HCT116 (cell line): ENCODE data around the gene ERGIC2. TPM values are rescaled to one million over a fixed set of nuclear protein-coding genes. Genes with fewer than 3 reads are reported as not detected.

Experiments used
- ATAC-seq: fragments of 200-7000 bp; cut with Tn5 transposase; 2 replicates; pipeline ENCODE4 v1.9.1; 2020; ENCODE audit warnings: mild to moderate bottlenecking, moderate library complexity
- BruUV-seq: library from RNA; stranded (reverse); fragments of 400-500 nt; replicated peaks from 2 replicates; lab custom pipeline; 2021; lab: Mats Ljungman, UMichigan
- CTCF ChIA-PET: fragments of 300-600 bp; sonication (Branson Sonifier 250); formaldehyde crosslinking; loops from one replicate; lab custom pipeline; 2021; ENCODE audit warnings: antibody characterized with exemption; lab: Charles Lee
- POLR2A ChIA-PET: fragments of 300-600, 350-600 bp; sonication (Branson Sonifier 250); formaldehyde crosslinking; loops from one replicate; lab custom pipeline; 2021; ENCODE audit warnings: antibody characterized with exemption; lab: Charles Lee
- RAD21 ChIA-PET, 2 experiments: fragments of 300-600 bp; sonication (Branson Sonifier 250); formaldehyde crosslinking; loops; one replicate each; lab custom pipeline; 2023; ENCODE audit warnings: low total read pairs in 2 of 2; ENCODE audit not compliant: uncharacterized antibody in 2 of 2, unreplicated experiment in 2 of 2, low non-redundant PET in 1 of 2; lab: Charles Lee
- DNase-seq: peaks from one replicate; pipeline ENCODE4 v3.0.0-alpha.2; 2010; ENCODE audit warnings: low read depth, low spot score
- H2AFZ ChIP-seq: fragments of 200-600 bp; shearing (Covaris generic), sonication (generic); 2 replicates; pipeline ENCODE4 v1.6.1; 2017; ENCODE audit warnings: low read depth, mixed run types, mixed read lengths, antibody characterized with exemption, low read length; ENCODE audit not compliant: poor library complexity, severe bottlenecking
- H3K27ac ChIP-seq: 2 replicates; pipeline ENCODE4 v1.5.1; 2012; ENCODE audit warnings: low read depth, low read length
- H3K27me3 ChIP-seq: fragments of 200-600 bp; sonication (generic); 2 replicates; pipeline ENCODE4 v1.6.1; 2016; ENCODE audit warnings: mixed run types, low read length, mixed read lengths; ENCODE audit not compliant: insufficient read depth
- H3K36me3 ChIP-seq, 2 experiments: fragments of 200-500 bp in 1 of 2; fragments of 200-600 bp in 1 of 2; sonication (Bioruptor generic) in 1 of 2; sonication (generic) in 1 of 2; 2 replicates each; pipeline versions ENCODE4 v1.5.1 to v1.6.1; 2014 to 2016; ENCODE audit warnings: low read length in 2 of 2, inconsistent platforms in 1 of 2, mixed read lengths in 1 of 2, mixed run types in 1 of 2; ENCODE audit not compliant: insufficient read depth in 2 of 2, control insufficient read depth in 1 of 2
- H3K4me1 ChIP-seq, 2 experiments: fragments of 200-600 bp in 1 of 2; sonication (generic) in 1 of 2; 2 replicates each; pipeline versions ENCODE4 v1.5.1 to v1.6.1; 2012 to 2017; ENCODE audit warnings: low read length in 2 of 2, inconsistent platforms in 1 of 2, mild to moderate bottlenecking in 1 of 2, mixed read lengths in 1 of 2, mixed run types in 1 of 2, moderate library complexity in 1 of 2; ENCODE audit not compliant: insufficient read depth in 2 of 2, control insufficient read depth in 1 of 2
- H3K4me2 ChIP-seq: fragments of 200-600 bp; sonication (generic); 2 replicates; pipeline ENCODE4 v1.6.1; 2017; ENCODE audit warnings: mixed run types, low read length, mixed read lengths
- H3K4me3 ChIP-seq, 2 experiments: fragments of 200-600 bp in 1 of 2; sonication (generic) in 1 of 2; replicated peaks in 1 of 2; 2 replicates each; pipeline ENCODE4 v1.5.1; 2011 to 2016; ENCODE audit warnings: low read length in 2 of 2, control low read depth in 1 of 2, low read depth in 1 of 2, mild to moderate bottlenecking in 1 of 2, mixed read lengths in 1 of 2, mixed run types in 1 of 2
- H3K79me2 ChIP-seq: fragments of 200-600 bp; sonication (generic); 2 replicates; pipeline ENCODE4 v1.6.1; 2017; ENCODE audit warnings: mild to moderate bottlenecking, mixed run types, low read length, moderate library complexity, mixed read lengths; ENCODE audit not compliant: insufficient read depth
- H3K9ac ChIP-seq: fragments of 200-600 bp; sonication (generic); 2 replicates; pipeline ENCODE4 v1.6.1; 2016; ENCODE audit warnings: low read length, mixed read lengths
- H3K9me2 ChIP-seq: fragments of 200-600 bp; sonication (generic), shearing (Covaris generic); 2 replicates; pipeline ENCODE4 v1.6.1; 2017; ENCODE audit warnings: mixed run types, mild to moderate bottlenecking, moderate library complexity; ENCODE audit not compliant: insufficient read depth
- H3K9me3 ChIP-seq, 2 experiments: fragments of 200-500 bp in 1 of 2; fragments of 200-600 bp in 1 of 2; sonication (Bioruptor generic) in 1 of 2; sonication (generic) in 1 of 2; 2 replicates each; pipeline ENCODE4 v1.6.1; 2014 to 2017; ENCODE audit warnings: low read length in 2 of 2, mixed read lengths in 2 of 2, inconsistent platforms in 1 of 2, low read depth in 1 of 2, mild to moderate bottlenecking in 1 of 2, mixed run types in 1 of 2, moderate library complexity in 1 of 2; ENCODE audit not compliant: control insufficient read depth in 1 of 2, insufficient read depth in 1 of 2
- H4K20me1 ChIP-seq: fragments of 200-600 bp; sonication (generic), shearing (Covaris generic); 2 replicates; pipeline ENCODE4 v1.6.1; 2017; ENCODE audit warnings: mixed run types, mild to moderate bottlenecking, moderate library complexity; ENCODE audit not compliant: insufficient read depth
- CEBPB ChIP-seq: IDR thresholded peaks from 2 replicates; pipeline ENCODE4 v1.6.1; 2012; ENCODE audit warnings: low read depth
- EGR1 ChIP-seq: IDR thresholded peaks from 2 replicates; pipeline ENCODE4 v1.6.1; 2012; ENCODE audit warnings: low read depth
- EZH2phosphoT487 ChIP-seq: fragments of 200-600 bp; IDR thresholded peaks from 2 replicates; pipeline ENCODE4 v1.6.1; 2018; ENCODE audit warnings: antibody characterized with exemption, borderline replicate concordance
- FOSL1 ChIP-seq: IDR thresholded peaks from 2 replicates; pipeline ENCODE4 v1.6.1; 2012; ENCODE audit warnings: low read depth
- JUND ChIP-seq: IDR thresholded peaks from 2 replicates; pipeline ENCODE4 v1.6.1; 2012
- SIN3A ChIP-seq: IDR thresholded peaks from 2 replicates; pipeline ENCODE4 v1.6.1; 2012; ENCODE audit warnings: low read depth
- SP1 ChIP-seq: IDR thresholded peaks from 2 replicates; pipeline ENCODE4 v1.6.1; 2012; ENCODE audit warnings: low read depth
- SRF ChIP-seq: IDR thresholded peaks from 2 replicates; pipeline ENCODE4 v1.6.1; 2012; ENCODE audit warnings: low read depth
- TCF7L2 ChIP-seq: IDR thresholded peaks from 2 replicates; pipeline ENCODE4 v1.7.0; 2011; ENCODE audit warnings: borderline replicate concordance, inconsistent platforms; ENCODE audit not compliant: insufficient read depth, insufficient read length; ENCODE audit errors: extremely low read depth
- YY1 ChIP-seq: IDR thresholded peaks from 2 replicates; pipeline ENCODE4 v1.6.1; 2011; ENCODE audit warnings: low read length, low read depth, moderate library complexity, mild to moderate bottlenecking; ENCODE audit not compliant: insufficient replicate concordance; ENCODE audit errors: extremely low read depth
- ZFX ChIP-seq: fragments of 450-650 bp; IDR thresholded peaks from 2 replicates; pipeline ENCODE4 v1.6.1; 2017
- ZNF274 ChIP-seq: fragments of 200-500 bp; sonication (Bioruptor generic); IDR thresholded peaks from 2 replicates; pipeline ENCODE4 v1.6.1; 2014; ENCODE audit warnings: mild to moderate bottlenecking, low read depth, low read length, inconsistent platforms
- intact Hi-C: fragments of 100-400 bp; cut with micrococcal nuclease; formaldehyde crosslinking; loops from 2 replicates; pipeline ENCODE4 v1.10.0; 2022
- total RNA-seq: library from RNA; stranded (reverse); gene quantifications from one replicate; pipeline ENCODE4 v1.2.1, GENCODE V29; 2021; ENCODE audit not compliant: unreplicated experiment
- TF ChIP-seq, protein P1 (sequence below): IDR thresholded peaks from 2 replicates; pipeline ENCODE4 v1.6.1; 2012
- TF ChIP-seq, protein P2 (sequence below): IDR thresholded peaks from 2 replicates; pipeline ENCODE4 v1.6.1; 2011; ENCODE audit warnings: mild to moderate bottlenecking, low read length, moderate library complexity; ENCODE audit not compliant: insufficient replicate concordance; ENCODE audit errors: extremely low read depth
- TF ChIP-seq, protein P3 (sequence below), 3 experiments: fragments of 200-600 bp in 1 of 3; sonication (generic) in 1 of 3; IDR thresholded peaks in 2 of 3; conservative IDR thresholded peaks in 1 of 3; 2 replicates each; pipeline ENCODE4 v1.5.1; 2012 to 2017; ENCODE audit warnings: low read depth in 2 of 3, low read length in 2 of 3, antibody characterized with exemption in 1 of 3, borderline replicate concordance in 1 of 3, control low read depth in 1 of 3, mild to moderate bottlenecking in 1 of 3, mixed read lengths in 1 of 3, mixed run types in 1 of 3, moderate library complexity in 1 of 3; ENCODE audit not compliant: insufficient read depth in 1 of 3
- TF ChIP-seq, protein P4 (sequence below): IDR thresholded peaks from 2 replicates; pipeline ENCODE4 v1.6.1; 2012

Gene ERGIC2
- total RNA-seq, 1 experiment from 2014 or later, result 71.1 TPM

DNA sequence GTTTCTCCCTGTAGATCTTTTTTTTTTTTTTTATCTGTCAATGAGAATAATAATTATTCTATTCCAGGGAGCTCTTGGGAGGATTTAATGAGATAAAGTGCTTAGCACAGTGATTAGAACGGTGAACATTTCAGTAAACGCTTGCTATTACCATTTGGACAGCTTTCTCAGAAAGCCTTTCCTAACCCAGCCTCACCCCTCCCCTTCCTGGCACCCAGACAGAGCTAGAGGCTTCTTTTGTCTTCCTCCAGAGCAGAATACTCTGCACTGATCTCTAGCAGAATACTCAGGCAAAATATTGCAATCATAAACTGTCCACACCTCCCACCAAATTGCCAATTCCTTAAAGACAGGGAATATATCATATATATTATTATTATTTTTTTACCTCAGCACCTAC, 66.6 kb downstream of the ERGIC2 start:
- ChIA-PET CTCF (no interaction called here), POLR2A (no interaction called here), RAD21 (no interaction called here)
- no peak overlapping the region for H2AFZ ChIP-seq
- H4K20me1 ChIP-seq, result no peaks in the 10 kb centered on the region
- no TSS peak for BruUV-seq
- no peaks in the 10 kb centered on the region for H3K9me3 ChIP-seq
- ATAC-seq, result no peak
- no peaks in the 10 kb centered on the region for H3K36me3 ChIP-seq
- H3K27me3 ChIP-seq, result no peaks in the 10 kb centered on the region
- H3K27ac ChIP-seq, result no peak overlapping the region
- H3K4me3 ChIP-seq, result no peak overlapping the region
- H3K9me2 ChIP-seq, result no peaks in the 10 kb centered on the region
- no peak for DNase-seq
- no peak for TF ChIP-seq ZNF274
- TF ChIP-seq CEBPB, result no peak
- no peak for TF ChIP-seq FOSL1
- no peak overlapping the region for H3K4me2 ChIP-seq
- peaks cover 0 to 15% of the 10 kb centered on the region in 2 experiments; a peak in 2 of 4 replicates for H3K4me1 ChIP-seq
- no peak overlapping the region for H3K9ac ChIP-seq
- intact Hi-C loops, result no loop called here
- no peaks in the 10 kb centered on the region for H3K79me2 ChIP-seq

DNA sequence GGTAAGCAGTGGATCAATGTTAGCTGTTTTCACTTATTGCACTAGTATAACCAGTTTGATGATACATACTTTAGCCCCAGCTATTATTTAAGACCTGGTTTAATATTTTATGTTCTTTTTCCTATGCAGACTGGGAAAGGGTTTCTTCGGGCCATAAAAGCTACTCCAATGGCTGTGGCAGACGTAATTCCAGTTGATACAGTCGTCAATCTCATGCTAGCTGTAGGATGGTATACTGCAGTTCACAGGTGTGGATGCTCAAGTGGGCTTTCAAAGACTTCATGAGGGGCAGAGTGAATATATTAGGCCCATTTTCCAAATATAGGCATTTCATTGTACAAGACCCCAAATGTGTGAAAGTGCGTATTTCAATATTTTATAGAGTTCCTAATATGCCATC, 70.1 kb downstream of the ERGIC2 start:
- Histone ChIP-seq H2AFZ (no peak overlapping the region), H3K4me3 (no peak overlapping the region), H3K4me1 (no peaks in the 10 kb centered on the region), H3K9me3 (no peaks in the 10 kb centered on the region), H3K9ac (no peak overlapping the region), H4K20me1 (no peaks in the 10 kb centered on the region), H3K79me2 (no peaks in the 10 kb centered on the region), H3K27me3 (no peaks in the 10 kb centered on the region), H3K4me2 (no peak overlapping the region), H3K27ac (no peak overlapping the region), H3K9me2 (no peaks in the 10 kb centered on the region), H3K36me3 (no peaks in the 10 kb centered on the region)
- DNase-seq (no peak), ATAC-seq (no peak)
- ChIA-PET RAD21 (no interaction called here), CTCF (interaction anchor here (1.5 kb wide), 1 partner anchor 206 kb away, joined by 5 read pairs; no protein-coding TSS in a partner anchor), POLR2A (interaction anchor here (0.7 kb wide), 1 partner anchor 191 kb away, joined by 3 read pairs; no protein-coding TSS in a partner anchor)
- intact Hi-C loops, result no loop called here
- BruUV-seq, result no TSS peak
- TF ChIP-seq, protein P1, sequence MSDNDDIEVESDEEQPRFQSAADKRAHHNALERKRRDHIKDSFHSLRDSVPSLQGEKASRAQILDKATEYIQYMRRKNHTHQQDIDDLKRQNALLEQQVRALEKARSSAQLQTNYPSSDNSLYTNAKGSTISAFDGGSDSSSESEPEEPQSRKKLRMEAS, result no peak
- TF ChIP-seq, protein P2, sequence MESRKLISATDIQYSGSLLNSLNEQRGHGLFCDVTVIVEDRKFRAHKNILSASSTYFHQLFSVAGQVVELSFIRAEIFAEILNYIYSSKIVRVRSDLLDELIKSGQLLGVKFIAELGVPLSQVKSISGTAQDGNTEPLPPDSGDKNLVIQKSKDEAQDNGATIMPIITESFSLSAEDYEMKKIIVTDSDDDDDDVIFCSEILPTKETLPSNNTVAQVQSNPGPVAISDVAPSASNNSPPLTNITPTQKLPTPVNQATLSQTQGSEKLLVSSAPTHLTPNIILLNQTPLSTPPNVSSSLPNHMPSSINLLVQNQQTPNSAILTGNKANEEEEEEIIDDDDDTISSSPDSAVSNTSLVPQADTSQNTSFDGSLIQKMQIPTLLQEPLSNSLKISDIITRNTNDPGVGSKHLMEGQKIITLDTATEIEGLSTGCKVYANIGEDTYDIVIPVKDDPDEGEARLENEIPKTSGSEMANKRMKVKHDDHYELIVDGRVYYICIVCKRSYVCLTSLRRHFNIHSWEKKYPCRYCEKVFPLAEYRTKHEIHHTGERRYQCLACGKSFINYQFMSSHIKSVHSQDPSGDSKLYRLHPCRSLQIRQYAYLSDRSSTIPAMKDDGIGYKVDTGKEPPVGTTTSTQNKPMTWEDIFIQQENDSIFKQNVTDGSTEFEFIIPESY, result no peak
- TF ChIP-seq FOSL1 (no peak), EGR1 (no peak), YY1 (no peak), ZNF274 (no peak), CEBPB (no peak), SIN3A (no peak), JUND (no peak), TCF7L2 (no peak), SP1 (no peak), SRF (no peak), EZH2phosphoT487 (no peak), ZFX (no peak)
- TF ChIP-seq, protein P3, sequence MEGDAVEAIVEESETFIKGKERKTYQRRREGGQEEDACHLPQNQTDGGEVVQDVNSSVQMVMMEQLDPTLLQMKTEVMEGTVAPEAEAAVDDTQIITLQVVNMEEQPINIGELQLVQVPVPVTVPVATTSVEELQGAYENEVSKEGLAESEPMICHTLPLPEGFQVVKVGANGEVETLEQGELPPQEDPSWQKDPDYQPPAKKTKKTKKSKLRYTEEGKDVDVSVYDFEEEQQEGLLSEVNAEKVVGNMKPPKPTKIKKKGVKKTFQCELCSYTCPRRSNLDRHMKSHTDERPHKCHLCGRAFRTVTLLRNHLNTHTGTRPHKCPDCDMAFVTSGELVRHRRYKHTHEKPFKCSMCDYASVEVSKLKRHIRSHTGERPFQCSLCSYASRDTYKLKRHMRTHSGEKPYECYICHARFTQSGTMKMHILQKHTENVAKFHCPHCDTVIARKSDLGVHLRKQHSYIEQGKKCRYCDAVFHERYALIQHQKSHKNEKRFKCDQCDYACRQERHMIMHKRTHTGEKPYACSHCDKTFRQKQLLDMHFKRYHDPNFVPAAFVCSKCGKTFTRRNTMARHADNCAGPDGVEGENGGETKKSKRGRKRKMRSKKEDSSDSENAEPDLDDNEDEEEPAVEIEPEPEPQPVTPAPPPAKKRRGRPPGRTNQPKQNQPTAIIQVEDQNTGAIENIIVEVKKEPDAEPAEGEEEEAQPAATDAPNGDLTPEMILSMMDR (IDR thresholded peaks at IDR 0.05 in 2 of 3, conservative IDR thresholded peaks at IDR 0.05 in 1 of 3; ENCODE audit: borderline replicate concordance in 1 of 3, insufficient read depth in 1 of 3, low read depth in 2 of 3, low read length in 2 of 3), result no peak
- TF ChIP-seq, protein P4, sequence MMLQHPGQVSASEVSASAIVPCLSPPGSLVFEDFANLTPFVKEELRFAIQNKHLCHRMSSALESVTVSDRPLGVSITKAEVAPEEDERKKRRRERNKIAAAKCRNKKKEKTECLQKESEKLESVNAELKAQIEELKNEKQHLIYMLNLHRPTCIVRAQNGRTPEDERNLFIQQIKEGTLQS, result no peak
